OCI-M2 (cell line): ENCODE results near the gene PCDH10.

Source experiments
- DNase-seq: peaks from one replicate; lab custom pipeline; 2025; ENCODE audit not compliant: unreplicated experiment; lab: John Stamatoyannopoulos, UW

PCDH10 gene, protein sequence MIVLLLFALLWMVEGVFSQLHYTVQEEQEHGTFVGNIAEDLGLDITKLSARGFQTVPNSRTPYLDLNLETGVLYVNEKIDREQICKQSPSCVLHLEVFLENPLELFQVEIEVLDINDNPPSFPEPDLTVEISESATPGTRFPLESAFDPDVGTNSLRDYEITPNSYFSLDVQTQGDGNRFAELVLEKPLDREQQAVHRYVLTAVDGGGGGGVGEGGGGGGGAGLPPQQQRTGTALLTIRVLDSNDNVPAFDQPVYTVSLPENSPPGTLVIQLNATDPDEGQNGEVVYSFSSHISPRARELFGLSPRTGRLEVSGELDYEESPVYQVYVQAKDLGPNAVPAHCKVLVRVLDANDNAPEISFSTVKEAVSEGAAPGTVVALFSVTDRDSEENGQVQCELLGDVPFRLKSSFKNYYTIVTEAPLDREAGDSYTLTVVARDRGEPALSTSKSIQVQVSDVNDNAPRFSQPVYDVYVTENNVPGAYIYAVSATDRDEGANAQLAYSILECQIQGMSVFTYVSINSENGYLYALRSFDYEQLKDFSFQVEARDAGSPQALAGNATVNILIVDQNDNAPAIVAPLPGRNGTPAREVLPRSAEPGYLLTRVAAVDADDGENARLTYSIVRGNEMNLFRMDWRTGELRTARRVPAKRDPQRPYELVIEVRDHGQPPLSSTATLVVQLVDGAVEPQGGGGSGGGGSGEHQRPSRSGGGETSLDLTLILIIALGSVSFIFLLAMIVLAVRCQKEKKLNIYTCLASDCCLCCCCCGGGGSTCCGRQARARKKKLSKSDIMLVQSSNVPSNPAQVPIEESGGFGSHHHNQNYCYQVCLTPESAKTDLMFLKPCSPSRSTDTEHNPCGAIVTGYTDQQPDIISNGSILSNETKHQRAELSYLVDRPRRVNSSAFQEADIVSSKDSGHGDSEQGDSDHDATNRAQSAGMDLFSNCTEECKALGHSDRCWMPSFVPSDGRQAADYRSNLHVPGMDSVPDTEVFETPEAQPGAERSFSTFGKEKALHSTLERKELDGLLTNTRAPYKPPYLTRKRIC

DNA sequence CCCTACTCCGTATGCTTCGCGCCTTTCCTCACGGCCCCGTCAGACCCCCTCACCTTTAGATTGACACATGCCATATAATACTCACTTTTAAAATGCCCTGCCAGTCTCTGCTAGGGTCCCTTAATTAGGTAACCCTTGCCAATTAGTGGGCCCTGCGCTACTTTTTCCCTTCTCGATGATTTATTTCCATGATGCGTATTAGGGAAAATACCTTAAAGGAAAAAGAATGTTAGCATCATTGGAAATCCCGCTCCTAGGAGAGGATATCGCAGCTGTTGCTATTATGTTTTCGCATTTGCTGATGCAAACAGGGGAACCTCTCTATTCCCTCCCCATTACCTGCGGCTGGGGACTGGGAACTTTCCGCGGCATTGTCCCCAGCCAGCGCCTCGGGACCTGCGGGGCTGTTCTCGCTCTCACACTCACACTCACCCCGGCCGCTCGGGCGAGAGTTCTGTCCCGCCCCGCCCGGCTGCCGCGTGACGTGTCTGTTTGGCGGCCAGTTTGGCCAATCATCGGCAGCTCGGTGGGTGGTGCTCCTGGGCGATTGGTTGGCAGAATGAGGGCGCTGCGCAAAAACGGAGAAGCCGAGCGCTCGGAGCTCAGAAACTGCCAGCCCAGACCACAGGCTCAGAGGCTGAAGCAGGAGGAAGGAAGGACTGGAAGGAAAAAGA, at the start of gene PCDH10:
PCDH10 (plus strand) TSS at position 605 of the 674 bp plus-strand sequence. CDS start 847 bp downstream, outside the sequence.
- DNase-seq = peak; percentile 46

DNA sequence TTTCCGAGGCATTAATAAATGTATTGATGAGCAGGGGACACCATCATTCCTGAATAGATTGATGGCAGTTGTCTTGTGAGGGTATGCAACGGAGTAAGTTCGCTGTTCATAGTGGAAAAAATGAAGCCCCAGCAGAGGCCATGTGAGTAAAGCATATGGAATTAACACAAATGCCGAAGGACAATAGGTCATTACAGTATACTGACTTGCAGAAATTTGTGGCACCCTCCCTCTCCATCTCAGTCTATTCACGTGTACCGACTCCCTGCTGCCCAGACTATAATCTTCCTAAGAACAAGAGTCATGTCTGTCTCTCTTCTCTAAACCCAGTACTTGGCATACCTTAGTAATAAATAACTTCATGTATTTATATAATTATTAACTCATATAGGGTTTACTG, 47.1 kb upstream of the PCDH10 start:
- DNase-seq = no peak

DNA sequence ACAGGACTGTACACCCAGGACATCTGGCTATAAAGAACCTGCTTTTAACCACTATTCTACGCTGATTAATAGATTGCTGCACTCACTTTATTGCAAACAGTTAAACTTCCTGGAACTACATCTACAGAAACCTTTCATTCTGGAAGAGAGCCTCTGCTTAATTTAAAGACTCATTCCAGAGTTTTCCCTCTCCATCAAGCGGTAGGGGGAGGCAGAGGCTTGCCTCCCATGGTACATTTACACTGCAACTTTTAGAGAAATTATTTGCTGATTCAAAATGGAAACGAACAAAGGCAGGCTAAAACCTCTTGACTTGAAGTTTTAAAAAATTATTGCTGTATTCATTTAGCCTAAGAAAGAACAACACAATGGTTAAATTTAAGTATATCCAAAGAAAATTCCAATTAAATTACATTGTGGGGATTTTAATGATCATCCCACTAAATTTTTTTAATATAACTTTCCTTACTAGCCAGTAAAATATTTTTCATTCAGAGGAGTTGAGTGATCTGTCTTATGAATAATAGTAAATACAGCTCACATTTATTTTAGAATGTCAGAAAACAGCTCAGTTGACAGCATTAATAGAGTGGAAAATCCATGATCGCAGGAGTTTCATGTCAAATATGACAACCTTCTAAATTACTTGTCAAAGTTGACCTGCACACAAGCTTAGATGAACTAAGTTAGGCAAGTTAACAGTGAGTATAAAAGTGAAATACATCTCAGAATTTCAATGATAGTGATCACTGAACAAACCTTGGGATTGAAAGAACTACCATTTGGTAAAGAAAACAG, 46.3 kb upstream of the PCDH10 start:
- DNase-seq = no peak

DNA sequence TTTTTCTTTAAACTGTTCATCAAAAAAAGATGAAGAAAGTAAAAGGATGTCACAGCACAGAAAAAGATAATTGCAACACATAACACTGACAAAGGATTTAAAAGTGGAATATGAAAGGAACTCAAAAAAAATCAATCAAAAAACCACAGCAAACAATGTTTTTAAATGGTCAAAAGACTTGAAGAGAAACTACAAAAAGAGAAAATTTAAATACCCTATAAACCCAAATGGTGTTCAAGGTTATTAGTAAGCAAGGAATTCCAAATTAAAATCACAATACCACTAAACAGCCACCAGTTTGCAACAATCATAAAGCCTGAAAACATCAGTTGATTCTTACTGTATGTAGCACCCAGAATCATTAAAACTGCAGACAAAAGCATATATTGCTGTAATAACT, 36.5 kb upstream of the PCDH10 start:
- DNase-seq = no peak

DNA sequence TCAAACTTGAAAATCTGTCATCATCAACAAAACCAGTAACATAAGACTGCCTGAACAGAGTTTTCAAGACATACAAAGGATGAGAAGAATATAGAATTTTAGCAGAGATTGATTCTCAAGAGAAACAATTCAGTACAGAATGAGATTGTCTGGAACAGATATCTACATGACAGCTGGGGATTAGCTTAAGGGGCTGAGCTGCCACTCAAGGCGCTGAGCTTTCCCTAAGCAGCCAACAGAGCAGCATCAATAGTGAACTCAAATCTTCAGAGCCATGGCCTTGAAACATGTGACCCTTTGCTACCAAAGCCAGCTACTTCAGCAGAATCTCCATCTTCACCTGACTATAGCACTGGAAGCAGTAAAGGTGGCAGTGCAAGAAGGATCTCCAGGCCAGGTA, 24.3 kb upstream of the PCDH10 start:
- DNase-seq = no peak

DNA sequence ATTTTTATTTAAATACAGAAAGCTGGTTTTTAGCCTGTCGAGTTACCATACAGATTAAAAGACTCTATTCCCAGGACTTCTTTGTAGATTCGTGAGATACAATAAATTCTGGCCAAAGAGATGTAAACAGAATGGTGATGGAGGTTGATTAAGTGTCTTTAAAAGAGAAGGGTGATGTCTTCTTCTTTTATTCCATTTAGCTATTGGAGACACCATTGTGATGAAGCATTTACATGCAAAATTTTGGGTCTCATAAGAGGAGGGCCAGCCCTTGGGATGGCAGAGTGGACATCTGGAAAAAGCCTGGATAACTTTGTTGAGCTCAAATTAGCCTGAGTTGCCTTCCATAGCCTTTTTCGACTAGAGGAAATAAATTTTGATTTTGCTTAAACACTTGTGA, 21.6 kb upstream of the PCDH10 start:
- DNase-seq = no peak

DNA sequence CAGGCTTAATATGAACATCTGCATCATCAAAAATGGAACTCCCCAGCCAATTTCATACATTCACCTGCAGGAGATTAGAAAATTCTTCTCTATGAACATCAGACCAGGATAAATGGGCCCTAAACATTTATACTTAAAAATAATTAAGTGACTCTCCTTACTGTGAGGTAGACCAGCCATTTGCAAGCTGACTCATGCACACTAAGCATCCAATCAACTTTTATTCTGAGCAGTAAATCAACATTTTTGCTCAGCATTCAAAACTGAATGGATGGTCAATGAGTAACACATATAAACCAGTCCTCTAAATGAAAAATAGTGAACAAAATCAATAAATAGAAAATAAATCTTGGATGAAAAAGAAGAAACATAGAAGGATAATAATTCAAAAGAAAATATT, 19.9 kb upstream of the PCDH10 start:
- DNase-seq = no peak

DNA sequence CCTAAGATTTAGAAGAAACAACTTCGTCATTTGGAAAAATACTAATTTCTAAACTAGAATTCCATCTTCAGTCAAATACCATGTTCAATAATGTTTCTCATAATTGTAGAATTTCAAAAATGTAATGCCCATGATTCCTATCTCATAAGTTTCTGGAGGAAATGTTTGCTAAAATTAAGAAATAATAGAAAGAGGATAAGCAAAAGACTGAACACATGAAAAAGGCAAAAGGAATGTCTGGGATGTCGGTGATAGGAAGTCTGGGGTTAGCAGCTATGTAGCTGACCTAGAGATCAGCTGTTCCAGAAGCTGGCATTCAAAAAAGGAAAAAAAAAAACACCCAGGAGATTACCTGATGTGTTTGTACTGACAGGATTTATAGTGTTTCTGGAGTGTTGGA, 18.9 kb upstream of the PCDH10 start:
- DNase-seq = no peak

DNA sequence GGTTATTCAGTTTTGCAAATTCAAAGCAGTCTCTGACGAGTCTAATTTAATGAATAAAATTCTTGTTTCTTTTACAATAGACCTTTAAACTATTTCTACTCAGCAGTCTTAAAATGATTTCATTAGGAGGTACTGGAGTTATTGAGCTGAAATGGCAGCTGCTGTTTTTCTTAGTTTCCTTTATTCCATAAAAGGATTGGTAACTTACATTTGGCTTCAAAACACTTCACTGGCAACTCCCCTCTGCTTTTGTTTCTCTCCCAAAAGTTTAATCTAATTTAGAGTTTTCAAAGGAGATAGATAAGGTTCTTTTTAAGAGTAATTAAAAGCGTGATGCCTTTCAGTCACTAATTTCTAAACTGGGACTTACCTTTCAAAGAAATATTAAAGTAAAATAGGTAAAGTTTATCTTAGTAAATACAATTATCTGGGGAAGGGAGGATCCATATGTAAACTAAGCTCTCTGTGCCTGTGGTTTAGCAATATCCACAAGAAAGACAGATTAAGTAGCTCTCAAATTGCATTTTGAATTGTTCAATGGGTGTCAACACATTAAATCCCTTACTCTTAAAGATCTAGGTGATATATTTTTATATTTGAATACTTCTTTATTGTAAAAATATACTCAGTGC, 17.1 kb upstream of the PCDH10 start:
- DNase-seq = no peak

DNA sequence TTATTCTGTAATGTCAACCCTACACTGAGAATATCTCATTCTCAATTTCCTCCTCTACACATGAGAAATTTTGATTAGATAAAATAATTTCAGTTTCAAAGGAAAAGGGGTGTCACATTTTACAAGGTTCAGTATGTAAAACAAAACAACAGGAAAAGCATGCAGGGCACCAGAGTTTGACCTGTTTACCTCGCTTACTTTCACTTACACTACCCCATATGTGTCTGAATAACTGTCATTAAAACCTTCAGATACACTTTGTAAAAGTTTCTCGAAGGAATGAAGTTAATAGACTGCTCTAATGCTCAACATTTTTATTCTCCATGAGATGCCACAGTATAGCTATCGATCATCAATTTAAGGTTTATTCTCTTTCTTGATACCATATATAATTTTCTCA, 12.3 kb upstream of the PCDH10 start:
- DNase-seq = no peak

DNA sequence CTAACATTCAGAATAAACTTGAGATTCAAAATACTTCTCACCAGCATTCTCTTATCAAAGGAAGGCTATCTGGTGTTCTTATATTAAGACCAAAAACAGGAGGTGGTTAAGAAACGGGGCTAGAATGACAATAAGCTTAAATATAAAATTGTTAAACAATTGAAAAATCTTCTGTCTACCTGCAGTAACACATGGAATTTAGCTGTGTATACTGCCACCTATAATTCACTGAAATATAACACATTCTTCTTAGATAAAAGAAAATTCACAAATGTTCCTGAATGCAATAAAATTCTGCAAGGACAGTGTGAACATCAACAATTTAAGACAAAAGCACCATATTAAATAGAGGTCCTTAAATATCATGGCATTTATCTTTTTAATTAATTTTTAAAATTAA, 11.5 kb upstream of the PCDH10 start:
- DNase-seq = no peak

DNA sequence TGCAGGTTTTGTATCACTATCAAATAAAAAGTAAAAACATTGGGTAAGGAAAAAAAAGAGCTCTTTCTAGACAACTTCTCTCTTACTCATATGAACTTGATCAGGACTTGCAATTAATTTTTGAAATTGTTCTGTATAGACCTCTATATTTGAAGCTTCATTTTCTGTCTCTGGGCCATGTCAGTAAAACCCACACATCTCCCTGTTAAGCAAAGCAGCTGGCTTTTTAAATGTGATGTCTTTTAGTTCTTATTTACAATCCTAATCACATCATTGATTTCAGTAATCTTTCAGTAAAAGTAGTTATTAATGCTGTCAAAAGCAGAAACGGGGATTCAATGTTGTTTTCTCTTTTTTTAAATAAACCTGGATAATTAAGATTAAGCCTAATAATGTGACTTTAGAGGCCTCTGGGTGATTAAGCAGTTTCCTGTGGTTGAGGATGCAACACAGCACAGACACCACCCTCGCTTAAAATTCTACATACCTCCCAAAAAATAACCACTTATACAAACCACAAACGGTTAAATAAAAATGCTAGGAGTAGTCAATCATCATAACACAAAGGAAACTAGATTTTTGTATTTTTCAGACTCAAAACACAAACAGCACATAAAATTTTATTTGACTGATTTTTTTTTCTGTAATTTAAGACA, 5.2 kb upstream of the PCDH10 start:
- DNase-seq = no peak

DNA sequence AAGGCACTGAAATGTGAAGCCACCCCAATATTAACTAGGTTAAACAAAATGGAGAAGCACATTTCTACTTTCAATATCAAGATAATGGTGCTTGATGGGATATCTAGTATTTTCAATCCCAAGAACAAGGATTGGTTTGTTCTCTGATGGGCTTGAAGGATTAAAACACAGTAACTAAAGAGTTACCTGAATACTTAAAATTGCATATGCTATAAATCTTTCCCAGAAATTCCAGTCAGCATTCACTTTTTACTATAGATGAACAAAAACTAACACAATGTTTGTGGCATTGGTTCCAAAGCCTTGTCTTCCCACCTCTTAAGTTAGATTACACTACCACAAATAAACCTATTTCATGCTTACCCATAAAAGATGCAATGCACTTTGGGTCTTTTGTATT, 3.9 kb upstream of the PCDH10 start:
- DNase-seq = no peak

DNA sequence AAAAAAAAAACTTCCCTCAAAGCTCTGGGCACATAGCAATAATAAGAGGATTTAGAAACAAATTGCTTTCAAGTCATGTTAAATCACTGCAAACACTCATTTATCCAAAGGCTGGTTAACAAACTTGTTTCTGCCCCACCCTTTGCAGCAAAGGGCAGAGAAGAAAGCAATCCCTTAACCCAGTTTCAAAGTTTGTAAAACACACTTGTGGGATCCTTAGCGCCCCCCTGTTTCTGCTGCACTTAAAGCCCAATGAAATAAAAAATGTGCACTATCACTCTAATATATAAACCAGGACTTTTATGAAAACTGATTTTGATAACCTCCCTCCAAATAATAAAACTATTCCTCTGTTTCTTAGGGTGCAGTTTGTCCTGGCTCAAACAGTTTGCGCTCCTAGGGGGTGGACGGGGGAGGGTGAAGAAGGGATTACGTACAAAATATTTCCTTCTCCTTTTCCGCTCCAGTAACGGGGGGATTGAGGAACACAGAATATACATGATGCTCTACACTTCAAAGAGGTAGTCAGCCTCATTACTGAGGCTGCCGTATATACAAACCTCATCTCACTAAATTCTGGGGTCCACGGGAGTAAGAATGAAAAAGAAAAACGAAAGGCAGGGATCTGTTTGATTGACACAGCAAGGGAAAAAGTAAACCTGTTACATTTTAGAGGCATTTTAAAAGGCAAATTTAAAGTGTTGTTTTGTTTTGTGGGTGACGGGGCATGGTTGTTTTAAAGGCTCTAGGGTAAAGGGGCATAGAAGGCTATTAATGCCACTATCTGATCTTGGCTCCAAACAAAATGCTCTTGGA, 3.1 kb upstream of the PCDH10 start:
- no peak for DNase-seq

DNA sequence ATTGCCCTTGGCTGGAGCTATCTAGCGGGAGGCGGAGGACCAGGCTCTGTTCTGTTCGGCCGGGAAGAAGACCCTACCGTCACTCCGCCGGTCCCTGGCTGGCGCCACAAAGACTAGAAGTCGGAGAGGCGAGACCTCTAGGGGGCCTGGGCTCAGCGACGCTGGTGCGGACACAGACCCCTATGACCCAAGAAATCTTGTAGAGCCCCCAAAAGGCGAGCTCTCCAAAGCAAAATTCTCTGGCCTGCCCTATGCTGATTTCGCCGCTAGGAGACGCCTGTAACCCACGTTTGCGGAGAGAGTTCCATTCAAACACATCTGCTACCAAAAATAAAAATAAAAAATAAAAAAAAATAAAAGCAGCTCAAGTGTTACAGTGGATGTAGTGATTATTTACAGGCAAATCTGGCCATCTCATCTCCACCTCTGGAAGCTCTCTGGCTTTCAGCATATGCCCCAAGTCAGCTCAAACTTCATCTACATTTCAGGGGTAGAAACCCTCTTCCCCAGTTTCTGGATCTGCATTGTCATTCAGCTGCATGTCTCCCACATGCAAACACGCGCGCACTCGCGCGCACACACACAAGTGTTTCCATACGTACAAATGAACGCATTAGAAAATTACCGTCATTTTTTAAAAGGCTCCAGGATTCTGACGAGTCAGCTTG, 2.4 kb upstream of the PCDH10 start:
- peak; percentile 22 for DNase-seq

DNA sequence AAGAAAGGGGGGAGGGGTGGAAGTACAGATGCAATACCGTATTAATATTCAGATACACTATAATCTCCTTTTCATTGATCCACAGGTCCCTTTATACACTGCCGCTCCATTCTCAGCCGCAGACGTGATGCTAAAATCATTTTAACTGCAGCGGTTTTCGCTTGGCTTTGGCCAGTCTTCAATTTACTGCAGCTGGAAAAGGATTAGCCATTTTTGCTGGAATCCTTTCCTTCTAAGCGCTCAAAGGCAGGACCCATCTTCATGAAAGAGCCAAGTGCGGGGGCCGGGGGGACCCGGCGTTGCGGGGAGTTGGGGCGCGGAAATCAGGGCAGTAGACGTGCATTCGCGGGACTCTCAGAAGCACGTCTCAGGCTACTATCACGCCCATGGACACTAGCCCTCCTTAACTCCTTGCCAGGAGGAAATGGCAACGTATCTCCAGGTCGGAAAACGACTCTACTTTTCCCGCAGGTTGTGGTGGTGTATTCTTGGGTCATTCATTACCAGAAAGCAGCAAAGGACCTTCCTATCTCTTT, 1.7 kb upstream of the PCDH10 start:
- no peak for DNase-seq

DNA sequence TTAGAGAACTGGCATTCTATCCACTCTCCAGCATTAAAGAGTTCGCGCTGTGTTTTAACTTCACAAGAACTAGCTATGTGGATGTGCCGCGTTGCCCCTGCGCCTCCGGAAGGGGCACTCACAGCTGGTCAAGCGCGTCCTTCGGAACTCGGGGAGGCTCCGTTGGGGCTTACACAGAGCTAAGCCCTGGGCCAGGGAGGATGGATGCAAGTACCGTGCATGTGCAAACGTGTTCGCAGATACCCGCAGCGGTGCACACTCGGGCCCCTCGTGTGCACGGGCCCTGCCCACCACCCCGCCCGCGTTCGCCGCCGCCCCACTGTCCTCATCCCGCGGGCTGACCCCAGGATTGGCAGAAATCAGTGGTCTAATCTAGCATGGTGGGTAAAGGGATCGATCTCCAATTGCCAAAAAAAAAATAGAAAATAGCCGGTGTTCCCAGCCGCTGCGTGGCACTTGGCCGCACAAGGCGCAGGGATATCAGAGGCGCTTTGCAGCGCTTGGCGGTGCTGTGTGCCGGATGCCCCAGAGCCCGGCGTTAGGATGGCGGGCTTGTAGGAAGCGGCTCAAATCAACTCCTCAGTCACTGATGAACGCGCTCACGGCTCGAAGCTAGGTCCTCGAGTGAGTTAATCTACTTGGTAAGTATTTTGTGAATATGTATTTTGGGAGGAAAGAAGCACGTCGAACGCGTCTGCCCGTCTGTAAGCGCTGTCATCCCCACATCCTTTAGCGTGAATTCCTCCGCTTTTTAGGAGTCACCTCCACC, 989 bp upstream of the PCDH10 start:
- no peak for DNase-seq
